GM23248 (cell line): ENCODE results near the gene NTNG2.
"Not testable (repeated sequence)": the region's sequence is repeated elsewhere in the genome, so short reads cannot be mapped to it uniquely, and the experiment has no call there.

ENCODE experiments used
- EZH2 ChIP-seq: fragments of 200-600 bp; sonication (generic); IDR thresholded peaks from 2 replicates; pipeline ENCODE4 v1.6.1; 2018; ENCODE audit warnings: antibody characterized with exemption, mild to moderate bottlenecking; ENCODE audit not compliant: insufficient read depth, poor library complexity, severe bottlenecking
- EZH2phosphoT487 ChIP-seq: fragments of 200-600 bp; sonication (generic); IDR thresholded peaks from 2 replicates; pipeline ENCODE4 v1.6.1; 2018; ENCODE audit warnings: antibody characterized with exemption, moderate library complexity, mild to moderate bottlenecking, low read depth; ENCODE audit not compliant: insufficient read depth

DNA sequence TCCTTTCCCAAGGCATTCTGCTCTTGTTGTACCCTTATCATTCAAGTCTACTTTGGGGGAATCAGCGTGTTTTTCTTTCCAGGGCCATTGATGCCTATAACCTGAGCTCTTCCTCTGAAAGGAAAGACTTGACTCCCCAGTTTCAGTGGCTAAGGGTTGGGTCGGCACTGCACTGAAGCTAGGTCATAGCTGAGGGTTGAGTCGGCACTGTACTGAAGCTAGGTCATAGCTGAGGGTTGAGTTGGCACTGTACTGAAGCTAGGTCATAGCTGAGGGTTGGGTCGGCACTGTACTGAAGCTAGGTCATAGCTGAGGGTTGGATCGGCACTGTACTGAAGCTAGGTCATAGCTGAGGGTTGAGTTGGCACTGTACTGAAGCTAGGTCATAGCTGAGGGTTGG lies 27.8 kb upstream of the NTNG2 start:
- TF ChIP-seq EZH2phosphoT487, EZH2: not testable (repeated sequence)
